ENCODE results near the gene GPRIN1.

- no peak for TF ChIP-seq GATA2 (IDR thresholded peaks at IDR 0.05; ENCODE audit: low read depth, low read length)
- no peak for TF ChIP-seq GATA3 (IDR thresholded peaks at IDR 0.05; ENCODE audit: low read depth, low read length)
Observed at GRCh38 chr5:176595386-176595943, 14.5 kb downstream of the GPRIN1 start.

Data from SH-SY5Y (cell line).